ENCODE measurements around the gene VPS54.
A peak's percentile ranks its signal among the peaks of the same experiment; 100 is the strongest.
"Not testable (repeated sequence)": the region's sequence is repeated elsewhere in the genome, so short reads cannot be mapped to it uniquely, and the experiment has no call there.

VPS54 gene

DNA sequence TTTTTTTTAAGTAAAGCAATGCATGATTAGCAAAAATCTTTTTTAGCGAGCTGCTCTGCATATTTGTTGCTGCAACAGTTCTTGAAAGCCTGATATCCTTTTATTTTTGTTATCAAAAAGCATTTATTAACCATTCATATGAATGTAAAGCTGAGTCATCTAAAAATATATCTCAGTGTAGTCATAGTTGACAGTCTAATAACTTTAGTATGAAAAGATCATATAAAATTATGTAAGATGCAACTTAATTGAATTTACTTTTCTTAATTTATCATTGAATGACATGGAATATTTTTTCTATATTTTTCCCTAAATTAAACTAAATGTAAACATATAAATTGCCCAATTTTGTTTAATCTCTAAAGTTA is 169.0 kb downstream of the VPS54 start:
- DNase-seq (ENCODE audit: low read depth, low spot score): no peak
- H3K27ac ChIP-seq: no peak overlapping the region

DNA sequence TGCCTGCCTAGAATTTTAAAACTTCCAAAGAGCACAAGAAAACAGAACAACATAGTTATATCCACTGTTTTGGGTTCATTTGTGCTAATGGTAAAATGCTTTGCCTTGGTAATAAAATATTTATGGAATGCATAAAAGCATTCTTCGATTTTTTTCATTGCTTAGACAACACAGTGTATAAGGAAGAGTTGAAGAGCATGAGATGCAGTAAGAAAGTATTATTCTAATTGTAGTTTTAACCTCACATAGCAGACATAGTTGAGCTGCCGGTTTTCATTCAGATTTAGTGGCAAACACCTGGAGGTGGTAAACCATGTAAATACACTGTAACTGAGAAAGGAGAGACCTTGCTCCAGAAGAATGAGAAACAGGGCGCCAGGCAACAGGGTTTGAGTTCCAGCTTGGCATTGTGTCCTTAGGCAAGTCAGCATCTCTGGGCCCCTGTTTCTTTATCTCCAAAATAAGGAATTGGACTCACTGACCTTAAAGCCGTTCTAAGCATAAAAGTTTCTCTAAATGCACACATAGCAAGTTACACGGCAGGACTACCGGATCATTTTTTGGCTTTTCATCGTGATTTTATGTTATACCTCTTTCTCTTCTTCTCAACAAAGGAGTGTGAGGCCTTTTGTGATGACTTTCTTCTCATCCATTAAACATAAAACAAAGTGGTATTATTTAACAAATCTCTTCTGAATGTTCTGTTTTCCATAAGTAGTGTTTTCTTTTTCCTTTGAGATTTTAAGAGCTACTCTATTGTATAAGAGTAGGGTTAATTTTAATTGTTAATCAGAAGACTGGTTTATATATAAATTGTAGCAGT is 169.6 kb downstream of the VPS54 start:
- peak overlapping the region; percentile 15 for H3K27ac ChIP-seq

DNA sequence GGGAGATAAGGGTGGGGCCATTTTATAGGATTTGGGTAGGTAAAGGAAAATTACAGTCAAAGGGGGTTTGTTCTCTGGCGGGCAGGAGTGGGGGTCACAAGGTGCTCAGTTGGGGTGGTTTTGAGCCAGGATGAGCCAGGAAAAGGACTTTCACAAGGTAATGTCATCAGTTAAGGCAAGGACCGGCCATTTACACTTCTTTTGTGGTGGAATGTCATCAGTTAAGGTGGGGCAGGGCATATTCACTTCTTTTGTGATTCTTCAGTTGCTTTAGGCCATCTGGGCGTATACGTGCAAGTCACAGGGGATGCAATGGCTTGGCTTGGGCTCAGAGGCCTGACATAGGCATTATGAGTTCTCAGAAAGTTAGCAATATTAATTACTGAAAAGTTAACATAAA is 171.7 kb downstream of the VPS54 start:
- not testable (repeated sequence) for H3K27ac ChIP-seq; DNase-seq (ENCODE audit: low read depth, low spot score)

More for the DNA sequence above, 169.6 kb downstream of the VPS54 start:
- no peak for DNase-seq (ENCODE audit: low read depth, low spot score)

DNA sequence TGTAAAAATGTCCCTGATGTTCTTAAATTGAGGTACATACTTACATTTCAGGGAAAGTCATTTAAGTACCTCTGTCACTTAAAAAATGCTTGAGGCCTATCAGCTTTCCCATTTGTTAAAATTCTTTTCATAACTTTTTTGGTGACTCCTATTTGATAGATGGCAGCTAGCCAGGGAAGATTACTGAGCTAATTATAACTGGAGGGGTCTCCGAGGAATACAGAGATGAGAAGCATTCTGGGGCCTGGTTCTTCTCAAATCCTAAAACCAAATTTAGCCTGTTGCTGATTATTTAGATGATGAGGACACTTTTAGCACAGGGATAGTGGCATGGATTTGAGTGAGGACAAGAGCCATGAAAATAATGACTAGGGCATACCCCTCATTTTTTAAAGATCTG is 172.7 kb downstream of the VPS54 start:
- no peak for DNase-seq (ENCODE audit: low read depth, low spot score)

DNA sequence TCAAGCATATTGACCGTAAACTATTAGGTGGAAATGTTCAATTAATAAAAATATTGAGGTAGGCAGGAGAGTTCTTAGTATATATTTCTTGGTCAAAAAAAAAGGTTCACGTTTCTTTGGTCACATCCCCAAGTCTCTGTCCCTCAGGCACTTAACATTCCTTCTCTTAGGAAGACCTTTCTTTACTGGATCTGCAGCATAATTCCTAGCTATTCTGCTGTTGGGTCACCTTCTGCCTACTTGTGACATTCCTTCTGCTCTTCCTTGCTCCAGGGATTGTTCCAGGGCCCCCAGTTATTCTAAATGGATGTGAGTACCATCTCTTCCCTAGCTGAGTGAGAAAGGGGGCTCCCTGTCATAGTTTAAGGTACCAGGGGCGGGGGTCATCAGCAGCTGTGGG is 173.4 kb downstream of the VPS54 start:
- H3K27ac ChIP-seq: no peak overlapping the region
- DNase-seq (ENCODE audit: low read depth, low spot score): no peak

More for the DNA sequence above, 172.7 kb downstream of the VPS54 start:
- H3K27ac ChIP-seq: no peak overlapping the region

DNA sequence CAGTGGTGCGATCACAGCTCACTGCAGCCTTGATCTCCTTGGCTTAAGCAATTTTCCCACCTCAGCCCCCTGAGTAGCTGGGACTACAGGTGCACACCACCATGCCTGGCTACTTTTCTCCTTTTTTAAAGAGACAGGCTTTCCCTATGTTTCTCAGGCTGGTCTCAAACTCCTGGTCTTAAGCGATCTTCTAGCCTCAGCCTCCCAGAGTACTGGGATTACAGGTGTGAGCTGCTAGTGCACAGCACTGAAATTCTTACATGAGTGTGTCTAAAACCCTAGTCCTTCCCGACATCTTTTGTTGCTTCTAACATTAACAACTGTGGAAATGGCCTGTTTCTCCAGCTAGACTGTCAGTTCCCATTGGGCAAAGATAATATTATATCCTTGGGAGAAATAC is 174.6 kb downstream of the VPS54 start:
- no peak for DNase-seq (ENCODE audit: low read depth, low spot score)
- no peak overlapping the region for H3K27ac ChIP-seq

DNA sequence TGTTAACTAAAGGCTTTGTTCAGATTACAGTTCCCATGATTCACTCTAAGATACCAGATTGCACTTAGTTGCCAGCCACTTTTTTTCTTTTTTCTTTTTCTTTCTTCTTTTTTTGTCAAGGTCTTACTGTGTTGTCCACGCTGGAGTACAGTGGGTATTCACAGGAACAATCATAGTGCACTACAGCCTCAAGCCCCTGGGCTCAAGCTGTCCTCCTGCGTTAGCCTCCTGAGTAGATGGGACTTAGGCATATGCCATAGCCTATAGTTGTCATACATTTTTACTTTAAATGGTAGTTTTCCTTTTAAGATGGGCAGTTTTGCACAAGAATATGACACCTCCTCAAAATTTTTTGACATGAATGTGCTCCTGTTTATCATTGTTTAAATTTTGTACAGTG is 175.4 kb downstream of the VPS54 start:
- no peak for DNase-seq (ENCODE audit: low read depth, low spot score)
- no peak overlapping the region for H3K27ac ChIP-seq

DNA sequence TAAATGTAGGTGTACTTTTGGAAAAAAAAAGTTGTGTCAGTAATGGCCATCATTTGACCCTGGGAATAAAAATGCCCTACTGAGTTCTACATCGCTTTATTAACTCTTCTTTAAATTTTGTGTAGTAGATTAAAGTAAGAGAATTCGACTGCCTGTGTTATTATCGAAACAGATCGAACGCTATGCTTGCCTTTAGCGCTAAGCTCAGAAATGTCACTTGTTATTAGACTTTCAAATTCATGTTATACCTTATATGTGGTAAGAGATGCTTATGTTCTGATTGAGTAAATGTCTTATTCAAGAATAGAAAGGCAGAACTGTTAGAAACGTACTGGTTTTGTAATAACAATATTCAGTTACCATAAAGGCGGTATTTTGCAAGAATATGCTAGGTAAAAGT is 176.1 kb downstream of the VPS54 start:
- H3K27ac ChIP-seq: peak overlapping the region; percentile 96
- DNase-seq (ENCODE audit: low read depth, low spot score): no peak

DNA sequence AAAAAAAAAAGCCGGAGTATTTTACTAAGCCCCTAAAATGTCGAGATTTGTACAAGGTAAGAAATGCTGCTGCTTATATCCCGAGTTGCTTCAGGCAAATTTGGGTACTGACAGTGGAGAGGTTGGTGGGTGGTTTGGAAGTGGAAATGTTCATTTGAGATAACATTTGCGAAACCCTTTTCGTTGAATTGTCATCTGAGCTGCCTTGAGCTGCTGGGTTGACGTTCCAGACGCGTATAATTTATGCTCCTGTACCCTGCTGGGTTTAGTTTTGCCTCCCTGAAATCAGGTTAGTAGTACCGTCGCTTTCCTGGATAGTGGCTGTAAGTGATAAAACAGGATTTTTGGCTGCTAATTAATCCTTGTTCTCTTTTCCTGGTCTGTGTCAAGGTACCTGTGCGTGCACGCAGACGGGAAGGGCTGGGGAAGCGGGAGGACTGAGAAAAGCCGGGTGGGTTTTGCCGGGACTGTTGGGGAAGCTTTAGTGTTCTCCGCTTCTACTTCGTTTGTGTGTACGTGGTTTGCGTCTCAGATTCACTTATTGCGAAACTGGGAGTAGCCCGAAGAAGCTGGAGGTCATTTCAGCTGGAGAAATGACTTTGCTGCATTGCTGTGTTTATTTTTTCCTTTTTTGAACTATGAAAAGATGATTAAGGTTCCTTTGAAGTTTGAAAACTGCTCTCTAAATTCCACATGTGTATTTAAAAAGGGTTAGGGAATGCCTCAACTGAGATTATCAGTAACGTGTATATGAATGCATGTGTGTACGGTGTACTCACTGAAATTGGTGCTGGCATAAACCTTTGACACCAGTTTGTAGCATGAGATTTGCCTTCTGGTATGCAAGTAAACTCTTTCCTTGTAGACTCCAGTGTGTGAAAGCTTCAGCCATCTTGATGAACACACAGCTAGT is 176.8 kb downstream of the VPS54 start:
- no peak for DNase-seq (ENCODE audit: low read depth, low spot score)
- H3K27ac ChIP-seq: peak overlapping the region; percentile 96
